Measurements from ENCODE around the gene MRTFA. TPM values are rescaled to one million over a fixed set of nuclear protein-coding genes. Genes with fewer than 3 reads are reported as not detected.
"Not testable (repeated sequence)": the region's sequence is repeated elsewhere in the genome, so short reads cannot be mapped to it uniquely, and the experiment has no call there.

MRTFA gene
- total RNA-seq, 1 experiment from 2014 or later = 44.7 TPM

- ChIA-PET POLR2A (ENCODE audit: unreplicated experiment) (no interaction called here), CTCF (no interaction called here)
- H3K36me3 ChIP-seq (ENCODE audit: low read depth) = no peaks in the 10 kb centered on the region
- H3K79me2 ChIP-seq (ENCODE audit: low read depth) = no peaks in the 10 kb centered on the region
- intact Hi-C loops (cut with micrococcal nuclease; ENCODE audit: unreplicated experiment) = no loop called here
- no peaks in the 10 kb centered on the region for H3K4me1 ChIP-seq (replicated peaks; ENCODE audit: insufficient read depth)
- no peak overlapping the region for H3K4me2 ChIP-seq
- H3K9me2 ChIP-seq (ENCODE audit: insufficient read depth) = no peaks in the 10 kb centered on the region
- H3K9me3 ChIP-seq (ENCODE audit: insufficient read depth, low read depth) = no peaks in the 10 kb centered on the region
- H3K27me3 ChIP-seq (ENCODE audit: insufficient read depth, low read depth) = no peaks in the 10 kb centered on the region
- H3F3A ChIP-seq (ENCODE audit: insufficient read depth, low read depth) = peaks cover 9% of the 10 kb centered on the region; the same call in 1 of the 2 replicates
- H4K20me1 ChIP-seq (ENCODE audit: insufficient read depth) = no peaks in the 10 kb centered on the region
- no TSS peak for BruUV-seq (replicated peaks)
- no peak overlapping the region for H3K27ac ChIP-seq
- no peak for TF ChIP-seq EZH2 (IDR thresholded peaks at IDR 0.05; ENCODE audit: low read depth)
- TF ChIP-seq CTCF (conservative IDR thresholded peaks at IDR 0.05) = no peak
- DNase-seq = no peak
- H2AFZ ChIP-seq = no peak overlapping the region
- no peak overlapping the region for H3K4me3 ChIP-seq
Observed at GRCh38 chr22:40660730-40661129, 24.2 kb upstream of the MRTFA start.

- DNase-seq = no peak
- intact Hi-C loops (cut with micrococcal nuclease; ENCODE audit: unreplicated experiment) = no loop called here
- no peaks in the 10 kb centered on the region for H3K79me2 ChIP-seq (ENCODE audit: low read depth)
- BruUV-seq (replicated peaks) = no TSS peak
- no peaks in the 10 kb centered on the region for H3K9me3 ChIP-seq (ENCODE audit: insufficient read depth, low read depth)
- no peaks in the 10 kb centered on the region for H4K20me1 ChIP-seq (ENCODE audit: insufficient read depth)
- TF ChIP-seq CTCF (conservative IDR thresholded peaks at IDR 0.05) = no peak
- no peak for TF ChIP-seq EZH2 (IDR thresholded peaks at IDR 0.05; ENCODE audit: low read depth)
- H2AFZ ChIP-seq = no peak overlapping the region
- POLR2A ChIA-PET (ENCODE audit: unreplicated experiment) = no interaction called here
- H3K4me2 ChIP-seq = no peak overlapping the region
- no peak overlapping the region for H3K27ac ChIP-seq
- H3K4me3 ChIP-seq = no peak overlapping the region
- no peaks in the 10 kb centered on the region for H3K4me1 ChIP-seq (replicated peaks; ENCODE audit: insufficient read depth)
- CTCF ChIA-PET = no interaction called here
- no peaks in the 10 kb centered on the region for H3K36me3 ChIP-seq (ENCODE audit: low read depth)
- no peaks in the 10 kb centered on the region for H3K27me3 ChIP-seq (ENCODE audit: insufficient read depth, low read depth)
- H3F3A ChIP-seq (ENCODE audit: insufficient read depth, low read depth) = peaks cover 12% of the 10 kb centered on the region
- H3K9me2 ChIP-seq (ENCODE audit: insufficient read depth) = no peaks in the 10 kb centered on the region
Observed at GRCh38 chr22:40659166-40659565, 22.6 kb upstream of the MRTFA start.

- POLR2A ChIA-PET (ENCODE audit: unreplicated experiment) = not testable (repeated sequence)
Observed at GRCh38 chr22:40656651-40657050, 20.1 kb upstream of the MRTFA start.

GRCh38 chr22:40655941-40656340 is 19.4 kb upstream of the MRTFA start:
- intact Hi-C loops (cut with micrococcal nuclease; ENCODE audit: unreplicated experiment); CTCF ChIA-PET; DNase-seq; H3K9me2 ChIP-seq (ENCODE audit: insufficient read depth); H3K36me3 ChIP-seq (ENCODE audit: low read depth); H2AFZ ChIP-seq; H3K9me3 ChIP-seq (ENCODE audit: insufficient read depth, low read depth); H3K4me3 ChIP-seq; H4K20me1 ChIP-seq (ENCODE audit: insufficient read depth); H3K27me3 ChIP-seq (ENCODE audit: insufficient read depth, low read depth); BruUV-seq (replicated peaks); H3K79me2 ChIP-seq (ENCODE audit: low read depth); H3K4me2 ChIP-seq; H3K27ac ChIP-seq: not testable (repeated sequence)
- Histone ChIP-seq H3F3A (ENCODE audit: insufficient read depth, low read depth) (peaks cover 32% of the 10 kb centered on the region), H3K4me1 (replicated peaks; ENCODE audit: insufficient read depth) (peaks cover 12% of the 10 kb centered on the region)
- POLR2A ChIA-PET (ENCODE audit: unreplicated experiment) = interaction anchor here (0.7 kb wide), 1 partner anchor 157 kb away, joined by 4 read pairs; no protein-coding TSS in a partner anchor

More at GRCh38 chr22:40656651-40657050, 20.1 kb upstream of the MRTFA start:
- H4K20me1 ChIP-seq (ENCODE audit: insufficient read depth); H3K9me2 ChIP-seq (ENCODE audit: insufficient read depth); H3K27ac ChIP-seq; H2AFZ ChIP-seq; intact Hi-C loops (cut with micrococcal nuclease; ENCODE audit: unreplicated experiment); DNase-seq; H3K4me2 ChIP-seq; H3K9me3 ChIP-seq (ENCODE audit: insufficient read depth, low read depth); H3K4me1 ChIP-seq (replicated peaks; ENCODE audit: insufficient read depth); BruUV-seq (replicated peaks); H3K36me3 ChIP-seq (ENCODE audit: low read depth); H3K4me3 ChIP-seq; H3K27me3 ChIP-seq (ENCODE audit: insufficient read depth, low read depth); H3K79me2 ChIP-seq (ENCODE audit: low read depth): not testable (repeated sequence)
- CTCF ChIA-PET = interaction anchor here (0.6 kb wide), 1 partner anchor 1390 kb away, joined by 9 read pairs; no protein-coding TSS in a partner anchor
- H3F3A ChIP-seq (ENCODE audit: insufficient read depth, low read depth) = peaks cover 26% of the 10 kb centered on the region

All from PC-9 (cell line).